Pulmonary artery endothelial cell (primary cell): Measurements from ENCODE around the gene NYAP2. TPM values are rescaled to one million over a fixed set of nuclear protein-coding genes. Genes with fewer than 3 reads are reported as not detected.

Experiments
- DNase-seq: peaks from one replicate; pipeline ENCODE4 v3.0.0-alpha.2; 2011; ENCODE audit warnings: low read depth, low spot score
- total RNA-seq: library from RNA; depleted of rRNA; stranded (reverse); fragments of >200 nt; gene quantifications from 2 replicates; pipeline ENCODE4 v1.2.3, GENCODE V29; 2014

NYAP2 gene
- total RNA-seq, 1 donor from 2014 or later = not detected

DNA sequence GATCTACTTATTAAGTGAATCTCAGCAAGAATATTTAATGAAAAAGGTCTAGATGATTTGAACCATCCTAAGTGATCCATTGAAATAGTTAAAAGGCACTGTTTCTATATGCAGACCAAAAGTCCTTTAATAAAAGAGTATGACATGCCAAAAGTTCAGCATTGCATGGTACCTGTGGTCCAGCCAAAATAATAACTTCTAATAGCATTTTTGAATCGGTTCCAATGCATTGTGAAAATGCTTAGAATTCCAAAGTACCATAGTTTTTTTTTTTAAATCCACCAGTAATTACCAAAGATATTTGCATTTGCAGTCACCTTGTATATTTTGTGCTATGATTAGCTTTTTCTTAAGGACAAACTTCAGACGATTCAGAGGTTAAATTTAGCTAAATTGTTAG, 79.9 kb downstream of the NYAP2 start:
- no peak for DNase-seq

GRCh38 chr2:225484751-225485150, 85.2 kb downstream of the NYAP2 start:
- no peak for DNase-seq

DNA sequence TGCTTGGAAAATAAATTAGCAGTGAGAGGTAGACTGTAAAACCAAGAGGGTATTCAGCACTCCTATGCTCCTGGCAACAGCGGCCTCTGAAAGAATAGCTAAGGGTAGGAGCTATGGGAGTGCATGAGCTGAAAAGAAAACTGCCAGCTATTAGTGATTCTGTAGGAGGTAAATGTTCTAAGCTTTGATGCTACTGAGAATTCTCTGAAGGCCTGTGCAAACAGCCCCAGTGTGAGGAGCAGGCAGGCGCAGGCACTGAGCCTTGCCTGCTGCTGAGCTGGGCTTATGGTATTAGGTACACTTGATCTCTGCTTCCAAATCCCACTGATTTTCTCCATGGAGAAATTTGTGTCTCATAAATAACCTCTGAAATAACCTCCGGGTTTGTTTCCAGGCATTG, 86.7 kb downstream of the NYAP2 start:
- no peak for DNase-seq

DNA sequence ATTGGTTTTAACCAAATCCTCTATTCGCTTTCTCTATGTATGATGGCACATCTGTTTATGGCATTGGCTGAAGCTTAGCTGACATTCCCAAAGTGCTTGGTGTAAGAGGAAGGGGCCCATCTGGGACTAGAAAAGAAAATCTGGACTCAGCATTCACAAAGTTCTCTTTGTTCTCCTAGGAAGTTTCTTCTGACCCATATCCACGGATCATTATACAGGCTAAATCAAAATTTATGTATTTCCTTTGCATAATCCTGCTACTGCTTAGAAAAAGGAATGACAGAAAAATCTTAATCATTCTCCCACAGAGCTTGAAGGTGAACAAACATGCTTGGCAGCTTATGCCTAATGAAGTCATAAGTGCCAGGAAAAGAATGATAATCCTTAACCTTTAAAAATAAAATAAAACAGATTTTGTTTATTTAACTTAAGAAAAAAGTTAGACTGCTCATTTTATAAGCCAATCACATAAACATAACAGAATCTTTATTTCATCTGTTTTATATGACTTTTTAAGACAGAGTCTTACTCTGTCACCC, 88.4 kb downstream of the NYAP2 start:
- DNase-seq = no peak

GRCh38 chr2:225488743-225489142, 89.2 kb downstream of the NYAP2 start:
- no peak for DNase-seq

DNA sequence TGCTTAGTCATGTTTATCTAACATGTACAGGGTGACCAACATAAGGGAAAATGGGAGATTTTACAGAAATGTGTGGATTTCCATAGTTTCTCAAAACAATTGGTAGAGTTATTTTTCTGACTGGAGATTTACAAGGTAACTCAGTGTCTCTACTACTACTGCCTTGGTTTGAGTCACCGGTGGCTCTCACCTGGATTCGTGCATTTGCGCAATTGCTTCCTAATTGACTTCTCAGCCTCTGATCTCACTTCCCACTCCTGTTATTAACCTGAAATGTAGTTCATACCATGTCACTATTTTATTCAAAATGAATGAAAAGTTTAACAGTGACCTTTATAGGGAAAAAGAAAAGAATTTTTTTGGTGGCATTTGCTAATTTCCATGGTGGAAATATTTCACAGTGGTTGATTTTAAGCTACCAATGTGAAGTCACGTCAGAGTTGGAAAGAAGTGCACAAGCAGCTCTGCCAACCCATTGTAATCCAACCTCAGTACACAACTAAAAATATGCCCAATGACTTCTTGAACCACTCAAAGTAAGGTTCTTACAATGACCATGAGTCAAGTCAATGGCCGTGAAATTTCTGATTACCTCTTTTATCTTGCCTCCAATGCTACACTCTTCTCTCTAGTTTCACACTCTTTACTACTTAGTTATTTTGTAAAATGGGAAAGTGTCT, 94.0 kb downstream of the NYAP2 start:
- no peak for DNase-seq

DNA sequence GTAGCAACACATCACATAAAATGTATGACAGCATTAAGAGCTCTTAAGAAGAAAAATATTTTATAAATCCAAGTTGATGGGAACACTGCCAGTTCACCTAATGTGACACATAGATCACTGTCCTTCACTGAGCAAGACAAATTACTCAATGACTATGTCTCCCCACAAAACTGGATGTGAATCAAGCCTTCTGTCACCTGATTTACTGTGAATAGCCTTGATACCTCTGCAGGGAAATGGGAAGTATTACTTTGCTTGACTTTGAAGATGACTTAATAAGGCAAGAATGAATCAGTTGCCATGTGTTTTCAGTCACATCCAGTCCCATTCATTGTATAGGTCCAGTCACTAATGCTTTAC, 94.6 kb downstream of the NYAP2 start:
- no peak for DNase-seq

- DNase-seq = no peak
Measured at GRCh38 chr2:225495706-225496105, 96.2 kb downstream of the NYAP2 start.

DNA sequence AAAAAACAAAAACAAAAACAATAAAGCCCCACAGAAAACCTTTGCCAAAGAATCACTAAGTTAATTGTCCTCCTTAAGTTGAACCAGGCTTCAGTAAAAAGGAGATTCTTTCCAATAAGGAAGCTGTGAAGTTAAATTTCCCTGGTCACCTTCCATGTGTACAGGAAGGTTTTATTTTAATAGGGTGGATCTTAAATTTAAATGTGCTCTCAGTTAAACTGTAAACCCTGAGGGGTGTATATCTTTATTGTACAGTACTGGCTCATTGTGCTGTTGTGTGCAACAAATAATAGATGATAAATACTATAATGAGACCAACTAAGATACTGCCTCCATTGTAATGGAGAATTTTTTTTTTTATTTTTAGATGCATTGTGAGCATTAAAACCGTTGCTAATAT, 97.1 kb downstream of the NYAP2 start:
- DNase-seq = no peak

DNA sequence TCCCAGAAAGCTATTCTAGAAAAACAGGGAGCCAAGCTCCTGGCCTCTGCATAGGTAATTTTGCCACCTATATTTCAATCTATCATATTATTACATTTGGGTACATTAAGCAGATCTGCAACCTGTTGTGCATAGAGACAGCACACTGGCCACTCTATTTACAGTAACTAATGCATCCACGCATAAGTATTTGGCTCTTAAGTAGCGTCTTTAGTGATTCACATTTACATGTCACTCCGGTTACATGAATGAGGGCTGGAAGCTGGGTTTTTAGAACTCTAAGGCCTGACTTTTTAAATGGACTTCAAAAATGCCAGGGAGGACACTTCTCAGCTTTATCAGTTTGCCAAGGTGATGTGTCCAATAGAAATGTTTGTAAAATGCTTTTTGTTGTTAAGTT, 97.7 kb downstream of the NYAP2 start:
- no peak for DNase-seq

GRCh38 chr2:225501022-225501421, 101.5 kb downstream of the NYAP2 start:
- DNase-seq = no peak

GRCh38 chr2:225502971-225503370, 103.5 kb downstream of the NYAP2 start:
- no peak for DNase-seq

DNA sequence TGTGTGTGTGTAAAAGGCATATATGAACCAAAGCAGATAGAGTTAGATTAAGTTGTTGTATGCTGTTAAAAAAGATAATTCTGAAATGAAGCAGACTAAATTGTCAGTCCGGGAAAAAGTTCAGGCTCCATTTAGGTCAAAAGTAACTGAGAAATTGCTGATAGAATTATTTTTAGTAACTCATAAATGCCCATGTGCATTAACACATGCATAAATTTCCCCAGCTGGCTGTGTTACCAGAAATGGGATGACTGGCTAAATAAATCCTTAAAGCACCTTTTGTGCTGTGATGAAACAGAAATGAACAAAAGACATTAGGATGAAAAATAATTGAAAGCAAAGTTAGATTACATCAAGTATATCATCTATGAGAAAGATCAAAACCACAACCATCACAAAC, 111.3 kb downstream of the NYAP2 start:
- DNase-seq = no peak

GRCh38 chr2:225512469-225512868, 113.0 kb downstream of the NYAP2 start:
- DNase-seq = no peak

- DNase-seq = no peak
Measured at GRCh38 chr2:225512876-225513540, 113.5 kb downstream of the NYAP2 start.

DNA sequence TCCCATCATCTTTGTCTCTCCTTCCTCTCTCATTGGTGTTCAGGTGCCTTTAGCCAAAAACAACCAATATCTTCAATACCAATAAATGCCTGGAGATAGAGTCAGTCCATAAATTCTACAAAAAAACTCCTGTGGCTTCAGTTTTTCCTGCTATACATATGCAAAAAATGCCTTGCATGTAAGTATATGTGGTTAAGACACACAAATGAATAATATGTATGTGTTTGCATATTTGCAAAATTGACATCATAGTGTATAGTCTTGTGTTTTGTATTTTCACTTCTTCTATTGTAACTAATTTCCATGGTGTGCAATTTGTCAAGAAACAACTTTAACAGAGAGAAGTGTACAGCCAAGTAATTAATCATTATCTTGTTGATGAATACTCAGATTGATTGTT, 115.5 kb downstream of the NYAP2 start:
- no peak for DNase-seq

GRCh38 chr2:225526760-225527390, 127.4 kb downstream of the NYAP2 start:
- DNase-seq = no peak

DNA sequence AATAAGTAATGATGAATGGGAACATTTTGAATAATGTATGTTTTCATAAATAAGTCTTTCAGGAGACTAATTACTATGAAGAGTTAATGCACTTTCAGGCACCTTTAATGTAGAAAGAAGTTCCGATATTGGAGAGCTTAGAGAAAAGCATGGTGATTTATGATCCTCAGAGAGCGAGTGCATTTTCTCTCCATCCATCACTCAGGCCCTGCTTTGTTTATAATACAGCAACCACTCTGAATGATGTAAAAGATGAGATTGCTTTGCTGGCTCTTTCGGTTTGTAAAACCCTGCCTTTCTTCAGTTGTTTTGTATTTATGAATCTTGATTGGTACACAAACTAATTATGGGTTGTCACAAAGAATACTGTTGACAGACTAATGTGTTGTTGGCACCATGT, 132.0 kb downstream of the NYAP2 start:
- no peak for DNase-seq

DNA sequence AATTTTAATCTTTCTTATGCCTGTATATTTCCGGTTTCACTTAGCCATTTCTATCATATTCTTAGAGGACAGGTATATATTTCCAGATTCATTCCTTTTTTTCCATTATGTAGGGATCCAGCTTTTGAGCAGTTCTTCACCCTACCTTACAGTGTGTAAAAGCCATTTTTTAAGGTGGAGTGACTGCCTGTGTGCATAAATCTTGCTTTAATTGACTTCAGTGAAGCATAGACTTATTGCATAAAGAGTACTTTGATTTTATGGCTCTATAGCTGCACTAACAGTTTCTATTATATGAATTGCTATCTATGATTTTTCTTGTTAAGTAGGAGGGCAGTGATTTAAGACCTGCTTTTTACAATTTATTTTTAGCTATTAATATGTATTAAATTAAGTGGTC, 132.6 kb downstream of the NYAP2 start:
- DNase-seq = no peak

DNA sequence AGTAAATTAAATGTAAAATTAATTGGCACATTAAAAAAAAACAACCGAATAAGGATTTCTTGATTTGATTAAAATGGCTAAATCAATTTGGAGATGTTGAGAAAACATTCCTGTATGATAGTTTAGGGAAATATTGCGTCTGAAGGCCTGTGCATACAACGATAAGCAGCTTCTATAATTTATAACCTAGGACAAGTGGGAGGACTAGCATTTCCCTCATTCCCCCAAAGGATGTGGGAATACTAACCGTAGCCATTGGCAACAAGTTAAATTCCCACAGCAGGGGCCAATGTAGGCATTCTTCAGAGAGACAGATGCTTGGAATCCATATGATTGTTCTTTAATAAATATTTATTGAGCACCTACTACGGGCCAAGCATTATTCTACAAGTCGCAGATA, 134.5 kb downstream of the NYAP2 start:
- no peak for DNase-seq

- no peak for DNase-seq
Measured at GRCh38 chr2:225534697-225535096, 135.2 kb downstream of the NYAP2 start.

DNA sequence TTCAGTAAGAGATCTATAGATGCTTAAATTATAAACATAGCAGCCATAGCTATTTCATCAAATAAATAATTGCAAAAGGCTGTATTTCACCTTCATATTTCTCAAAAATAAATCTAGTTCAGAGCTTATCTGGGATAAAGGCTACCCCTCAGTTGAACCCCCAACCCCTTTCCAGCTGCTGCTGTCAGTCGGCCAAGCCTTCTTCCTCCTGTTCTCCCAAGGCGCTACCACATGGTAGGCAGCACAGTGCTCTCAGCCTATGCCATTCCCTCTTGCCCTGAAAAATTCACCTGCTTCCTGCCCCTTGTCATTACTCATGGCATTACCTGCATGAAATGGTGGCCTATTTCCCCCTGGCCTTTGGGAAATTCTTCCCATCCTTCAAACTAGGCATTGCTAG, 136.5 kb downstream of the NYAP2 start:
- no peak for DNase-seq

DNA sequence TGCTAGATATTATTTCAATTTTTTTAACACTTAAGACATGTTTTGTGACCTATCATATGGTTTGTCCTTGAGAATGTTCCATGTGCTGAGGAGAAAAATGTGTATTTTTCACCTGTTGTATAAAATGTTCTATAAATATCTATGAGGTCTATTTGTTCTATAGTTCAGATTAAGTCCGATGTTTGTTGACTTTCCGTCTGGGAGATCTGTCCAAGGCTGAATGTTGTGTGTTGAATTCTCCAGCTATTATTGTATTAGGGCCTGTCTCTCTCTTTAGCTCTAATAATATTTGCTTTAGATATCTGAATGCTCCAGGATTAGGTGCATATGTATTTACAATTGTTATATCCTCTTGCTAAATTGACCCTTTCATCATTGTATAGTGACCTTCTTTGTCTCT, 144.1 kb downstream of the NYAP2 start:
- no peak for DNase-seq
